HG03025 (cell line): ENCODE data around the gene MBD3L4.
"Not testable (repeated sequence)": the region's sequence is repeated elsewhere in the genome, so short reads cannot be mapped to it uniquely, and the experiment has no call there.

Source experiments
- ATAC-seq: cut with Tn5 transposase; IDR thresholded peaks from one replicate; pipeline ENCODE4 v1.9.1; 2021; ENCODE audit warnings: mild to moderate bottlenecking, moderate library complexity; ENCODE audit not compliant: unreplicated experiment, low FRiP score

MBD3L4 gene

GRCh38 chr19:7040079-7040478, at the start of gene MBD3L4:
MBD3L4 (minus strand) TSS chr19:7040179; CDS start chr19:7040144, 35 bp downstream.
- not testable (repeated sequence) for ATAC-seq

- no peak for ATAC-seq
These were observed 49.0 kb upstream of the MBD3L4 start for GRCh38 chr19:7088999-7089398.

DNA sequence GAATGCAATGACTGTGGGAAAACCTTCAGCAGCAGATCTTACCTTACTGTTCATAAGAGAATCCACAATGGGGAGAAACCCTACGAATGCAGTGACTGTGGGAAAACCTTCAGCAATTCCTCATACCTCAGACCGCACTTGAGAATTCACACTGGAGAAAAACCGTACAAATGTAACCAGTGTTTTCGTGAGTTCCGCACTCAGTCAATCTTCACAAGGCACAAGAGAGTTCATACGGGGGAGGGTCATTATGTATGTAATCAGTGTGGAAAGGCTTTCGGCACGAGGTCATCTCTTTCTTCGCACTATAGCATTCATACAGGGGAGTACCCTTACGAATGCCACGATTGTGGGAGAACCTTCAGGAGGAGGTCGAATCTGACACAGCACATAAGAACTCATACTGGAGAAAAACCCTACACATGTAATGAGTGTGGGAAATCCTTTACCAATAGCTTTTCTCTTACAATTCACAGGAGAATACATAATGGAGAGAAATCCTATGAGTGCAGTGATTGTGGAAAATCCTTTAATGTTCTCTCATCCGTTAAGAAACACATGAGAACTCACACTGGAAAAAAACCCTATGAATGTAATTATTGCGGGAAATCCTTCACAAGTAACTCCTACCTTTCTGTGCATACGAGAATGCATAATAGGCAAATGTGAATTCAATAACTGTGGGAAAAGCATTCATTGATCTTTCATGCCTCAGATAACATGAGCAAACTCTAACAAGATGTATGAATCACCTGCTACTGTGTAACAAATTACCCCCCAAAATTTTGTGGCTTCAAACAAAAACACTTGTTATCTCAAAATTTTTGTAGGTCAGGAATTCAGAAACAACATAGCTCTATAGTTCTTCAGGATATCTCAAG, 43.3 kb upstream of the MBD3L4 start:
- ATAC-seq, result no peak

DNA sequence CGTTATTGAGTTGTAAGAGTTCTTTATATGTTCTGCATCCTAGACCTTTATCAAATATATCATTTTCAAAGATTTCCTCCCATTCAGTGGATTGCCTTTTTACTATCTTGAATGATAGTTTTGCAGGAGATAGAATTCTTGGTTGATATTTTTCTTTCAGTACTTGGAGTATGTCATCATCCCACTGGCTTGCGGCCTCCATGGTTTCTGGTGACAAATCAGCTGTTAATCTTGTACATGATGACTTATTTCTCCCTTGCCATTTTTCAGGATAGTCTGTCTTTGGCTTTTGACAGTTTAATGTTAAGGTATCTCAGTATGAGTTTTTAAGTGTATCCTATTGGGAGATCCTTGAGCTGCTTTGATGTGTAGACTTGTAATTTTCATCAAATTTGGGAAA, 38.0 kb upstream of the MBD3L4 start:
- ATAC-seq, result no peak

- ATAC-seq, result no peak
These were observed 36.2 kb upstream of the MBD3L4 start for GRCh38 chr19:7076151-7076550.

DNA sequence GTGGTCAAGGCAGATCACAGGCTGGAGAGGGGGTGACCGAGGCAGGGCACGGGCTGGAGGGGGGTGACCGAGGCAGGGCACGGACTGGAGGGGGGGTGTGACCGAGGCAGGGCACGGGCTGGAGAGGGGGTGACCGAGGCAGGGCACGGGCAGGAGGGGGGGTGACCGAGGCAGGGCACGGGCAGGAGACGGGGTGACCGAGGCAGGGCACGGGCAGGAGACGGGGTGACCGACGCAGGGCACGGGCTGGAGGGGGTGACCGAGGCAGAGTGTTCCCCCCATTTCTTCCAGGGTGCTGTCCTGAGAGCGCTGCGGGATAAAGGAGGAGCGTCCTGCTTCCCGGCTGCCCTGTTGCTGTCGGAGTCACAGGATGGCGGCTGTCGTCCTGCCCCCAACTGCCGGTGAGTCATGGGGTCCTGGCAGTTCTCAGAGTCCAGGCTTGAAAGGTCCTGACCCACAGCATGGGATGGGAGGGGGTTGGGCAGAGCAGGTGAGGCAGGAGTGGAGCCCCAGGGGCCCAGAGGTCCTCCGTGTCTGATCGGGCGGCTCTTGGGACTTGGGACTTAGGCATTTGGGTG, 34.8 kb upstream of the MBD3L4 start:
- no peak for ATAC-seq

DNA sequence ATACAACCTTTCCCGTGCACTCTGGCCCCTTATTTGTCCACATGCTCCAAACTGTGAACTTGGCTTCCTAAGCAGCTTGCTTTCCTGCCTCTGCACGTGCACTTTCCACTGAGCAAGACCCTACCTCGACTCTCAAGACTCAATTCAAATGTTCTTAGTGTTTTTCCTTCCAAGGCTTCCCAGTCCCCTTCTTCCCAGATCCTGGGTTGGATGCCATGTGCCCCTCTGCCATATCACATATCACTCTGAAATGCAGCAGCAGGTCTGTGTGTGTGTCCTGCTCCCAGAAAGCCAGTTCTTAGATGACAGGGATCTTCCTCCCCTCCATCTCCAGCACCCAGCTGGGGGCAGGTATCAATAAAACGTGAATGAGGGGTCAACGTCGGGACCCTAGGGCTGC, 32.6 kb upstream of the MBD3L4 start:
- ATAC-seq, result no peak

- ATAC-seq, result no peak
These were observed 29.9 kb upstream of the MBD3L4 start for GRCh38 chr19:7069904-7070226.

- ATAC-seq, result peak; percentile 90
These were observed 29.3 kb upstream of the MBD3L4 start, which contains the start of gene ZNF557 for GRCh38 chr19:7069042-7069903. ZNF557 (plus strand) TSS chr19:7069703; CDS start chr19:7075075, 5,372 bp downstream.

GRCh38 chr19:7068599-7068998, 28.6 kb upstream of the MBD3L4 start:
- ATAC-seq, result no peak

GRCh38 chr19:7067716-7068115, 27.7 kb upstream of the MBD3L4 start:
- ATAC-seq, result no peak

- ATAC-seq, result not testable (repeated sequence)
These were observed 27.1 kb upstream of the MBD3L4 start for GRCh38 chr19:7067122-7067521.

GRCh38 chr19:7063764-7064418, 23.9 kb upstream of the MBD3L4 start:
- no peak for ATAC-seq

DNA sequence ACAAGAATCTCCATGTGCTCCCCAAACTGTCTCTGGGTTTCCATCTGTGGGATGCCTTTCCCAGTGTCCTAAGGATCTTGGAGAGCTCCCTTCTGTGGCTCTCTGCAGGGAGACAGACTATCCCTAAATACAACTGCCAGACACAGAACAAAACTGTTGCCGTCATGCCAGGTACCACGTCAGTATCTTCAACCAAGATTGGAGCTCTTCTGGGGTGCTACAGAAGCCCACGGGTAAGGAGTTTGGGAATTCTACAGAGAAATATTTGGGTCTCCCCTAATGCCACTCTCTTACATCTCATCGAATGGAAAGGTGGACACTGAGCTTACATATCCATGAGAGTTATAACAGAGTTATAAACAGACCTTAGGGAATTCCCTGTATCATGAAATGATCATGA, 23.4 kb upstream of the MBD3L4 start:
- no peak for ATAC-seq

GRCh38 chr19:7059977-7060376, 20.0 kb upstream of the MBD3L4 start:
- not testable (repeated sequence) for ATAC-seq

GRCh38 chr19:7058576-7058975, 18.6 kb upstream of the MBD3L4 start, which contains the start of gene MBD3L3:
MBD3L3 (minus strand) TSS chr19:7058676; CDS start chr19:7058605, 71 bp downstream.
- not testable (repeated sequence) for ATAC-seq

GRCh38 chr19:7056371-7056770, 16.4 kb upstream of the MBD3L4 start:
- not testable (repeated sequence) for ATAC-seq

DNA sequence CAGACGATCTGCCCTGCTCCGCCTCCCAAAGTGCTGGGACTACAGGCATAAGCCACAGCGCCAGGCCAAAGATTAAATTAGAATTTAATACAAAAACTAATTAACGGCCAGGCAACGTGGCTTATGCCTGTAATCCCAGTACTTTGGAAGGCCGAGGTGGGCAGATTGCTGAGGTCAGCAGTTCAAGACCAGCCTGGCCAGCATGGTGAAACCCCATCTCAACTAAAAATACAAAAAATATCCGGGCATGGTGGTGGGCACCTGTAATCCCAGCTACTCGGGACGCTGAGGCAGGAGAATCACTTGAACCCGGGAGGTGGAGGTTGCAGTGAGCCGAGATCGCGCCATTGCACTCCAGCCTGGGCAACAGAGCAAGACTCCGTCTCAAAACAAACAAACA, 15.7 kb upstream of the MBD3L4 start:
- ATAC-seq, result not testable (repeated sequence)

DNA sequence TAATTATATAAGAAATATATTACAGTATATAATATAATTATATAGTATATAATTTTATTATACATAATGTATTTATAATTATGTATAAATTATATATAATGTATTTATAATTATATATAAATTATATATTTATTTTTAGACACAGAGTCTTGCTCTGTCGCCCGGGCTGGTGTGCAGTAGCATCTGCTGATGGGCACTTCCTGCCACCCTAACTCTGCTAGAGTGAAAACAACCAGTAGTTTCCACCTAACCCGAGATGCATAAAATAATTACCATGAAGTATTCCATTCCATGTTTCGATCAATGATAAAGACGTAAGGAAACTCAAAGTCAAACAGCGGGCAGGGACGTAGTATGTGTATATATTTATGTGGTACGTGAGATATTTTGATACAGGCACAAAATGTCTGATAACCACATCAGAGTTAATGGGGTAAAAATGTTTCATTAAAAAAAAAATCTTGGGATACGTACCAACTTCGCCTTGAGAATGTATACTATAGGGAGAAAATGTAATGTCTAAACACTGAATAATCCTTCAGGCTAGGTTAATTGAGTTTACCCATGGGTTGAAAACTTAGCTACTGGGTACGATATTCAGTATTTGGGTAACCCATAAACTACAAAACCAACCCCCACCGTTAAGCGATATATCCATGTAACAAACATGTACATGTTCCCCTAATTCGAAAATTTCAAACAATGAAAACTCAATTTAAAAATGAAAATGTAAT, 14.8 kb upstream of the MBD3L4 start:
- ATAC-seq, result not testable (repeated sequence)

- not testable (repeated sequence) for ATAC-seq
These were observed 12.9 kb upstream of the MBD3L4 start for GRCh38 chr19:7052896-7053295.
